Keratinocyte (primary cell): ENCODE results near the gene PGAP6. TPM values are rescaled to one million over a fixed set of nuclear protein-coding genes. Genes with fewer than 3 reads are reported as not detected.
A peak's percentile ranks its signal among the peaks of the same experiment; 100 is the strongest.

Source experiments
- DNase-seq: peaks from one replicate; pipeline ENCODE4 v3.0.0-alpha.2; 2011; ENCODE audit warnings: low read depth, missing footprints, low spot score
- FAIRE-seq: peaks from 2 replicates; lab custom pipeline; 2011; peaks lifted over from hg19 to GRCh38; lab: Jason Lieb, UNC
- H2AFZ ChIP-seq: 2 replicates; pipeline ENCODE4 v1.6.0; 2012; ENCODE audit warnings: low read length, control low read depth, inconsistent platforms; ENCODE audit not compliant: control insufficient read depth
- H3K27ac ChIP-seq: 2 replicates; pipeline ENCODE4 v1.5.1; 2011; ENCODE audit warnings: low read length; ENCODE audit not compliant: control insufficient read depth, insufficient read depth
- H3K27me3 ChIP-seq: 3 replicates; pipeline ENCODE4 v1.6.0; 2011; ENCODE audit warnings: low read length; ENCODE audit not compliant: control insufficient read depth, insufficient read depth; ENCODE audit errors: extremely low read depth
- H3K36me3 ChIP-seq, 2 experiments: 2 replicates in 1 of 2; 3 replicates in 1 of 2; pipeline ENCODE4 v1.5.1; 2011; ENCODE audit warnings: low read length in 2 of 2, mild to moderate bottlenecking in 1 of 2; ENCODE audit not compliant: control insufficient read depth in 2 of 2, insufficient read depth in 2 of 2; ENCODE audit errors: extremely low read depth in 1 of 2
- H3K4me1 ChIP-seq: 3 replicates; pipeline ENCODE4 v1.5.1; 2011; ENCODE audit warnings: low read length; ENCODE audit not compliant: control insufficient read depth, insufficient read depth; ENCODE audit errors: extremely low read depth
- H3K4me2 ChIP-seq: 3 replicates; pipeline ENCODE4 v1.6.0; 2011; ENCODE audit warnings: low read depth, low read length; ENCODE audit not compliant: control insufficient read depth, insufficient read depth; ENCODE audit errors: extremely low read depth
- H3K4me3 ChIP-seq, 3 experiments: fragments of 200-600 bp in 1 of 3; sonication (generic) in 1 of 3; 2 replicates in 2 of 3; 3 replicates in 1 of 3; pipeline ENCODE4 v1.5.1; 2011 to 2016; ENCODE audit warnings: low read length in 3 of 3, mild to moderate bottlenecking in 3 of 3, control low read depth in 2 of 3, inconsistent platforms in 1 of 3, low read depth in 1 of 3, mixed read lengths in 1 of 3, mixed run types in 1 of 3, moderate library complexity in 1 of 3; ENCODE audit not compliant: control insufficient read depth in 2 of 3, insufficient read depth in 2 of 3; ENCODE audit errors: extremely low read depth in 1 of 3
- H3K79me2 ChIP-seq: 2 replicates; pipeline ENCODE4 v1.6.0; 2012; ENCODE audit warnings: low read length; ENCODE audit not compliant: control insufficient read depth, insufficient read depth
- H3K9ac ChIP-seq: 3 replicates; pipeline ENCODE4 v1.6.0; 2011; ENCODE audit warnings: low read length; ENCODE audit not compliant: control insufficient read depth, insufficient read depth; ENCODE audit errors: extremely low read depth
- H3K9me1 ChIP-seq: 3 replicates; pipeline ENCODE4 v1.6.0; 2011; ENCODE audit warnings: low read length; ENCODE audit not compliant: control insufficient read depth, insufficient read depth; ENCODE audit errors: extremely low read depth
- H3K9me3 ChIP-seq: 2 replicates; pipeline ENCODE4 v1.5.1; 2012; ENCODE audit warnings: low read depth, low read length; ENCODE audit not compliant: control insufficient read depth
- H4K20me1 ChIP-seq: 3 replicates; pipeline ENCODE4 v1.6.0; 2011; ENCODE audit warnings: low read length; ENCODE audit not compliant: control insufficient read depth, insufficient read depth; ENCODE audit errors: extremely low read depth
- CTCF ChIP-seq, 3 experiments: IDR thresholded peaks in 1 of 3; conservative IDR thresholded peaks in 1 of 3; optimal IDR thresholded peaks in 1 of 3; 2 replicates in 2 of 3; 3 replicates in 1 of 3; pipeline versions ENCODE3 to v1.5.1; 2011; ENCODE audit warnings: low read length in 3 of 3, mild to moderate bottlenecking in 3 of 3, moderate library complexity in 2 of 3, control low read depth in 1 of 3, inconsistent platforms in 1 of 3; ENCODE audit not compliant: insufficient read depth in 2 of 3; ENCODE audit errors: extremely low read depth in 1 of 3
- EZH2 ChIP-seq: IDR thresholded peaks from one replicate; pipeline ENCODE4 v1.6.1; 2012; ENCODE audit warnings: inconsistent platforms, mild to moderate bottlenecking, low read length, moderate library complexity
- dilution Hi-C: fragments of 300-500 bp; cut with MboI; formaldehyde crosslinking; loops from one replicate; pipeline ENCODE4 v1.7.0; 2020; ENCODE audit warnings: low sequenced_read_pairs; ENCODE audit not compliant: extremely low pct_ligation_motif_present
- polyA plus RNA-seq, 5 experiments: library from polyadenylated mRNA; depleted of rRNA in 3 of 5; stranded (reverse) in 3 of 5; stranded (forward) in 1 of 5; unstranded in 1 of 5; fragments of >200 nt; gene quantifications; 1 replicate in 1 of 5; 2 replicates in 3 of 5; 3 replicates in 1 of 5; pipeline versions ENCODE4 v1.2.1 to v1.2.3, GENCODE V29; 2011 to 2012; ENCODE audit warnings: missing spikeins in 2 of 5, low read depth in 1 of 5, low replicate concordance in 1 of 5

The PGAP6 gene
- polyA plus RNA-seq, 1 donor (not counting 4 experiments of a cell fraction or from before 2014, with no cell fraction given): 25.5 TPM

DNA sequence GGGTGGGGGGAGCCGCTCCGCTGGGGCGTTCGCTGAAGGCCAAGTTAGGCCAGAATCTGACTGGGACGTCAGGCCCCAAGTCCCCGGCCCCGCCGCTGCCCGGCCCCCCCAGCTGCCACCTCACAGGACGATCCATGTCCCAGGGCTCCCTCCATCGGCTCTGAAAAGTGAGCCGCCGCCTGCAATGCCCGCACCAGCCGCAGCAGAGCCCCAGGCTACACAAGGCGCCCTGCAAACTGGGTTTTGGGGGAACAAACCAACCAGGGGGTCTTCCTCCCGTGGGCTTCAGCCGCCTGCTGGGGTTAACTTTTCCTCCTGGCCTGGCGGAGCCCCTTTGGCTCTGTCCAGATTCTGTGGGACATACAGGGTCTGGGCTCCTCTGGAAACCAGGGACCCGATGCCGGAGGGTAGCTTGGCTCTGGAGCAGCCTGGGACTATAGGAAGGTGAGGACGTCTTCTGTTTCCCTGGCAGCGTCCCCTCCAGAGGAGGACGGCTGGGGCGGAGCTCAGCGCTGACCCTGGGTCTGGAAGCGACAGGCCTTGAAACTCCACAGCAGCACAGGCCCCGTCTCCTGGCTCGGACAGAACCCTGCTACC is 16.1 kb upstream of the PGAP6 start:
- Histone ChIP-seq H3K4me1 (peaks cover 7% of the 10 kb centered on the region), H2AFZ (no peak overlapping the region), H3K9me1 (no peaks in the 10 kb centered on the region), H3K9ac (no peak overlapping the region), H3K79me2 (no peaks in the 10 kb centered on the region), H3K27ac (no peak overlapping the region), H3K27me3 (no peaks in the 10 kb centered on the region), H3K36me3 (peaks cover 2 to 7% of the 10 kb centered on the region in 2 experiments), H3K4me2 (no peak overlapping the region), H4K20me1 (no peaks in the 10 kb centered on the region), H3K4me3 (no peak overlapping the region), H3K9me3 (no peaks in the 10 kb centered on the region)
- TF ChIP-seq EZH2 (no peak), CTCF (optimal IDR thresholded peaks at IDR 0.05 in 1 of 3, IDR thresholded peaks at IDR 0.05 in 1 of 3, conservative IDR thresholded peaks at IDR 0.05 in 1 of 3; ENCODE audit: extremely low read depth in 1 of 3, insufficient read depth in 2 of 3, low read length in 3 of 3) (peak; percentile 26 to 47 (median 28))
- dilution Hi-C loops: no loop called here
- FAIRE-seq (no peak), DNase-seq (no peak)

- no peak for TF ChIP-seq EZH2
- no peak for TF ChIP-seq CTCF (optimal IDR thresholded peaks at IDR 0.05 in 1 of 3, IDR thresholded peaks at IDR 0.05 in 1 of 3, conservative IDR thresholded peaks at IDR 0.05 in 1 of 3; ENCODE audit: extremely low read depth in 1 of 3, insufficient read depth in 2 of 3, low read length in 3 of 3)
- peak within 1 kb of the TSS; percentile 63 for H2AFZ ChIP-seq
- peak within 1 kb of the TSS; percentile 67 for H3K4me2 ChIP-seq
Observed at GRCh38 chr16:397135-397661, 15.4 kb upstream of the PGAP6 start, which contains the start of gene NME4. Gene NME4 (plus strand): TSS chr16:397199. CDS start chr16:397223, 24 bp downstream.

More at GRCh38 chr16:397135-397661, 15.4 kb upstream of the PGAP6 start, which contains the start of gene NME4:
- peaks cover 7% of the 10 kb centered on the region for H3K4me1 ChIP-seq
- H3K79me2 ChIP-seq: no peaks in the 10 kb centered on the region
- H3K9me1 ChIP-seq: no peaks in the 10 kb centered on the region
- H3K9ac ChIP-seq: peak within 1 kb of the TSS; percentile 69
- H3K27me3 ChIP-seq: no peaks in the 10 kb centered on the region
- no peak for FAIRE-seq
- no peak for DNase-seq
- H3K36me3 ChIP-seq: peaks cover 2 to 7% of the 10 kb centered on the region in 2 experiments
- dilution Hi-C loops: no loop called here
- H4K20me1 ChIP-seq: no peaks in the 10 kb centered on the region
- H3K27ac ChIP-seq: no peak within 1 kb of the TSS
- peaks cover under 1% of the 10 kb centered on the region for H3K9me3 ChIP-seq
- peak within 1 kb of the TSS; percentile 46 to 55 (median 50) for H3K4me3 ChIP-seq
